Vagina (tissue), 2 donors: Measurements from ENCODE around the gene DCAKD.

Experiments
- CTCF ChIP-seq, 3 experiments: fragments of 450-650 bp in 2 of 3; fragments of 200-600 bp in 1 of 3; sonication (generic) in 1 of 3; IDR thresholded peaks; one replicate each; pipeline ENCODE4 v1.5.1; 2017 to 2019; ENCODE audit warnings: antibody characterized with exemption in 3 of 3, mild to moderate bottlenecking in 2 of 3, moderate library complexity in 2 of 3
- POLR2A ChIP-seq, 2 donors: fragments of 450-650 bp; IDR thresholded peaks; one replicate each; pipeline ENCODE4 v1.6.1; 2017; ENCODE audit warnings: antibody characterized with exemption in 2 of 2, mild to moderate bottlenecking in 2 of 2, moderate library complexity in 2 of 2
- POLR2AphosphoS5 ChIP-seq, 2 donors: sonication (generic); formaldehyde crosslinking; IDR thresholded peaks; one replicate each; pipeline ENCODE4 v1.9.0; 2017; ENCODE audit warnings: antibody characterized with exemption in 2 of 2, mild to moderate bottlenecking in 2 of 2, low read depth in 1 of 2; ENCODE audit not compliant: insufficient read depth in 1 of 2

GRCh38 chr17:45046537-45047125 lies 4.8 kb downstream of the DCAKD start:
- TF ChIP-seq CTCF (IDR thresholded peaks at IDR 0.05) (no peak), POLR2A (IDR thresholded peaks at IDR 0.05) (no peak), POLR2AphosphoS5 (IDR thresholded peaks at IDR 0.05; ENCODE audit: insufficient read depth in 1 of 2, low read depth in 1 of 2) (no peak)
